DND-41 (cell line): ENCODE measurements around the gene CLPTM1L.

Source experiments
- CTCF ChIP-seq: IDR thresholded peaks from 2 replicates; pipeline ENCODE4 v1.5.1; 2012; ENCODE audit warnings: borderline replicate concordance, low read length, moderate library complexity, mild to moderate bottlenecking; ENCODE audit not compliant: poor library complexity, severe bottlenecking; ENCODE audit errors: extremely low read depth
- EZH2 ChIP-seq: IDR thresholded peaks from 3 replicates; pipeline ENCODE4 v1.6.1; 2012; ENCODE audit warnings: borderline replicate concordance, low read depth, mild to moderate bottlenecking, moderate library complexity, low read length, inconsistent platforms; ENCODE audit not compliant: severe bottlenecking

GRCh38 chr5:1277781-1278180, 67.1 kb downstream of the CLPTM1L start:
- TF ChIP-seq CTCF, result no peak
- no peak for TF ChIP-seq EZH2
